Activated gamma-delta T cell (primary cell): ENCODE data around the gene SETBP1.

Experiments used
- DNase-seq: peaks from one replicate; lab custom pipeline; 2025; lab: John Stamatoyannopoulos, UW

The SETBP1 gene

GRCh38 chr18:44870631-44871502, 190.2 kb downstream of the SETBP1 start:
- DNase-seq, result no peak

- no peak for DNase-seq
Measured at GRCh38 chr18:44871771-44872170, 191.1 kb downstream of the SETBP1 start.

GRCh38 chr18:44876024-44876423, 195.3 kb downstream of the SETBP1 start:
- DNase-seq, result no peak

- no peak for DNase-seq
Measured at GRCh38 chr18:44876755-44877154, 196.1 kb downstream of the SETBP1 start.

GRCh38 chr18:44878335-44878734, 197.6 kb downstream of the SETBP1 start:
- DNase-seq, result no peak

- DNase-seq, result no peak
Measured at GRCh38 chr18:44880170-44880569, 199.5 kb downstream of the SETBP1 start.

- no peak for DNase-seq
Measured at GRCh38 chr18:44881461-44882162, 200.9 kb downstream of the SETBP1 start.

- DNase-seq, result no peak
Measured at GRCh38 chr18:44882163-44882868, 201.6 kb downstream of the SETBP1 start.

GRCh38 chr18:44883671-44884070, 203.0 kb downstream of the SETBP1 start:
- DNase-seq, result no peak

GRCh38 chr18:44884431-44884830, 203.7 kb downstream of the SETBP1 start:
- DNase-seq, result no peak

GRCh38 chr18:44885507-44885906, 204.8 kb downstream of the SETBP1 start:
- DNase-seq, result no peak

- DNase-seq, result no peak
Measured at GRCh38 chr18:44887227-44887631, 206.5 kb downstream of the SETBP1 start.

- DNase-seq, result no peak
Measured at GRCh38 chr18:44889111-44889510, 208.4 kb downstream of the SETBP1 start.

GRCh38 chr18:44893045-44893706, 212.5 kb downstream of the SETBP1 start:
- no peak for DNase-seq

GRCh38 chr18:44893966-44894365, 213.3 kb downstream of the SETBP1 start:
- DNase-seq, result no peak

GRCh38 chr18:44895176-44895798, 214.6 kb downstream of the SETBP1 start:
- no peak for DNase-seq

- no peak for DNase-seq
Measured at GRCh38 chr18:44896846-44897245, 216.2 kb downstream of the SETBP1 start.

- no peak for DNase-seq
Measured at GRCh38 chr18:44897411-44897810, 216.7 kb downstream of the SETBP1 start.

GRCh38 chr18:44897816-44898215, 217.1 kb downstream of the SETBP1 start:
- no peak for DNase-seq

- DNase-seq, result no peak
Measured at GRCh38 chr18:44898498-44898897, 217.8 kb downstream of the SETBP1 start.

- no peak for DNase-seq
Measured at GRCh38 chr18:44899832-44900231, 219.1 kb downstream of the SETBP1 start.

GRCh38 chr18:44900627-44901026, 219.9 kb downstream of the SETBP1 start:
- DNase-seq, result no peak
